ENCODE measurements around the gene EBF4. TPM values are rescaled to one million over a fixed set of nuclear protein-coding genes. Genes with fewer than 3 reads are reported as not detected.

The EBF4 gene
- total RNA-seq, 1 donor from 2014 or later, result 24.6 TPM

DNA sequence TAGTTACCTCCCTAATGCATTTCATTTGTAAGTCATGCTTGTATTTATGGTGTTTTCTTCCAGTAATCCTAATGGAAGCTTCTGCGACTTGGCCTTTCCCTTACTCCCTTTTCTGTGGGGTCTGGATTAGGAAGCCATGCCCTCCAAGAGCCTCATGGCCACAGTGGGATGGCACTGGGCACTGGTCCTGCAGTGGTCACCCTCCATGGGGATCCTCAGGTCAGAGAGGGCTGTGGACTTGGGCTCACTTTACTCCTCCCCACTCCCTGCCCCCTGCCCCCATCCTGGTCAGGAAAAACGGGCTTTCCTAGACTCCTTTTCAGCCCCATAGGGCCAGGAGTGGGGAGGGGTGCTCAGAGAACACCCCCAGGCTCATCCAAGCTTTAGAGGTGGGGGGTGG is 49.9 kb downstream of the EBF4 start:
- Mint-ChIP-seq H3K36me3 (ENCODE audit: low read depth) (no peaks in the 10 kb centered on the region), H3K27ac (ENCODE audit: unreplicated experiment) (no peak overlapping the region), H3K9me3 (no peaks in the 10 kb centered on the region), H3K27me3 (ENCODE audit: low read depth) (peaks cover 74% of the 10 kb centered on the region), H3K4me3 (no peak overlapping the region), H3K4me1 (no peaks in the 10 kb centered on the region)
- TF ChIP-seq, protein P1, sequence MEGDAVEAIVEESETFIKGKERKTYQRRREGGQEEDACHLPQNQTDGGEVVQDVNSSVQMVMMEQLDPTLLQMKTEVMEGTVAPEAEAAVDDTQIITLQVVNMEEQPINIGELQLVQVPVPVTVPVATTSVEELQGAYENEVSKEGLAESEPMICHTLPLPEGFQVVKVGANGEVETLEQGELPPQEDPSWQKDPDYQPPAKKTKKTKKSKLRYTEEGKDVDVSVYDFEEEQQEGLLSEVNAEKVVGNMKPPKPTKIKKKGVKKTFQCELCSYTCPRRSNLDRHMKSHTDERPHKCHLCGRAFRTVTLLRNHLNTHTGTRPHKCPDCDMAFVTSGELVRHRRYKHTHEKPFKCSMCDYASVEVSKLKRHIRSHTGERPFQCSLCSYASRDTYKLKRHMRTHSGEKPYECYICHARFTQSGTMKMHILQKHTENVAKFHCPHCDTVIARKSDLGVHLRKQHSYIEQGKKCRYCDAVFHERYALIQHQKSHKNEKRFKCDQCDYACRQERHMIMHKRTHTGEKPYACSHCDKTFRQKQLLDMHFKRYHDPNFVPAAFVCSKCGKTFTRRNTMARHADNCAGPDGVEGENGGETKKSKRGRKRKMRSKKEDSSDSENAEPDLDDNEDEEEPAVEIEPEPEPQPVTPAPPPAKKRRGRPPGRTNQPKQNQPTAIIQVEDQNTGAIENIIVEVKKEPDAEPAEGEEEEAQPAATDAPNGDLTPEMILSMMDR (conservative IDR thresholded peaks at IDR 0.05), result no peak
- no peak for DNase-seq (ENCODE audit: low read depth, low spot score)

DNA sequence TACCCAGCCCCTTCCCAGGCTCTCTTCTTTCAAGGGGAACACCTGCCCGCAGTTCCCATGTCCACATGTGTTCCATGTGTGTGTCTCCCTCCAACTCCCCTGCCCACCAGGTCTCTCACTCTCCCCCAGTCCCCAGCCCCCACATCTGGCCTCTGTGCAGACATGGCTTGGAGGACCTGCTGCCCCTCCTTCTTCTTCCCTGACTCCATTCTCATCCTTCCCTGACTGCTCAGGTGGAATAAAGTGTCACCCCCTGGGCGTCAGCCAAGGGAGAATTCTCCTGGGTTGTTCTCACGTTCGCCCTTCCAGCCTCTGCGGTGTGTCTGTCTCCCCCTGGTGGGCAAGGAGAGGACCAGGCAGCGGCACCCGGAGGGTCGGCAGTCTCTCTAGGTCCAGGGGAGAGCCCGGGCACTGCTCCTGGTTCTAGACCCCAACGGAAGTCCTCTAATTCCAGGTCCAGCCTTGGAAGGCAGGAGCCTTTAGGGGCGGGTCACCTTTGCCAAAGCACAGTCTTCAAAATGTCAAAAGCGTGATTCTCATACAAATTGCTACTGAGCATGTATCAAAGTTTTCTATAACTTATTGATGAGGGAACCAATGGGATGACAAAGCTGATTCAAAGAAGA is 50.5 kb downstream of the EBF4 start:
- DNase-seq (ENCODE audit: low read depth, low spot score), result peak; percentile 78
- TF ChIP-seq, protein P1 (conservative IDR thresholded peaks at IDR 0.05), result peak; percentile 85
- H3K27ac Mint-ChIP-seq (ENCODE audit: unreplicated experiment), result no peak overlapping the region
- no peak overlapping the region for H3K4me3 Mint-ChIP-seq
- H3K36me3 Mint-ChIP-seq (ENCODE audit: low read depth), result peaks cover under 1% of the 10 kb centered on the region
- H3K9me3 Mint-ChIP-seq, result no peaks in the 10 kb centered on the region
- peaks cover 80% of the 10 kb centered on the region for H3K27me3 Mint-ChIP-seq (ENCODE audit: low read depth)
- H3K4me1 Mint-ChIP-seq, result no peaks in the 10 kb centered on the region

GRCh38 chr20:2745060-2745910 is 52.7 kb downstream of the EBF4 start:
- TF ChIP-seq, protein P1 (conservative IDR thresholded peaks at IDR 0.05), result no peak
- Mint-ChIP-seq H3K27me3 (ENCODE audit: low read depth) (peaks cover 96% of the 10 kb centered on the region), H3K4me3 (no peak overlapping the region), H3K27ac (ENCODE audit: unreplicated experiment) (no peak overlapping the region), H3K9me3 (no peaks in the 10 kb centered on the region), H3K4me1 (peaks cover 4% of the 10 kb centered on the region), H3K36me3 (ENCODE audit: low read depth) (peaks cover 2% of the 10 kb centered on the region)
- no peak for DNase-seq (ENCODE audit: low read depth, low spot score)

DNA sequence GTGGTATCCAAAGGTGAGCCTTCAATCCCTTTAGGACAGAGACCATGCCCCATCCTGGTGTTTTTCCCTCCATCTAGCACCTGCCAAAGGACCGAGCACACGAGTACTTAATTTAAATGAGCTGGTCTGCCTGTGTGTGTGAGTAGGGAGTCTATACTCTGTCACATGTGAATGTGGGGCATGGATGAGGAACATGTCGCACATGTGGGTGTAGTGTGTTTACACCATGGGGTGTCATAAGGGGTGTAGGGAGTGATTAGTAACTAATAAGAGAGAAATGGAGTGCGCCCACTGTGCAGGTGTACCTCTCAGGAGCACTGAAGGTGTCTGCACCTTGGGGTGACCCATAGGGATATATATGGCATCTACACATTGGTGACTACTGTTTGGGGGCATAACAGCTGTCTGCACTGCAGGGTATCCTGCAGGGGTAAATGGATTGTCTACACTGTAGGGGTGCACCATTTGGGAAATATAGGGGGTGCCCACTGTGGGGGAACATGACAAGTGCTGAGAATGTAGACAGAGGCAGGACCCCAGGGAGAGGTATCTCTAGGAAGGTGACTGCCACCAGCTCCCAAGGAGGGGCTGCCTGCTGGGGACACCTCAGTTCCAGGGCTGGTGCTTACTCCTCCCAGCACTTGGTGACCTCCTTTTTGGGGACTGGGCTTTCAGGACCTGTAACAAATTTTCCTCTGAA is 53.5 kb downstream of the EBF4 start:
- no peak overlapping the region for H3K27ac Mint-ChIP-seq (ENCODE audit: unreplicated experiment)
- H3K9me3 Mint-ChIP-seq, result no peaks in the 10 kb centered on the region
- peaks cover 12% of the 10 kb centered on the region for H3K4me1 Mint-ChIP-seq
- no peak for DNase-seq (ENCODE audit: low read depth, low spot score)
- TF ChIP-seq, protein P1 (conservative IDR thresholded peaks at IDR 0.05), result no peak
- peaks cover 96% of the 10 kb centered on the region for H3K27me3 Mint-ChIP-seq (ENCODE audit: low read depth)
- no peak overlapping the region for H3K4me3 Mint-ChIP-seq
- H3K36me3 Mint-ChIP-seq (ENCODE audit: low read depth), result peaks cover 7% of the 10 kb centered on the region

DNA sequence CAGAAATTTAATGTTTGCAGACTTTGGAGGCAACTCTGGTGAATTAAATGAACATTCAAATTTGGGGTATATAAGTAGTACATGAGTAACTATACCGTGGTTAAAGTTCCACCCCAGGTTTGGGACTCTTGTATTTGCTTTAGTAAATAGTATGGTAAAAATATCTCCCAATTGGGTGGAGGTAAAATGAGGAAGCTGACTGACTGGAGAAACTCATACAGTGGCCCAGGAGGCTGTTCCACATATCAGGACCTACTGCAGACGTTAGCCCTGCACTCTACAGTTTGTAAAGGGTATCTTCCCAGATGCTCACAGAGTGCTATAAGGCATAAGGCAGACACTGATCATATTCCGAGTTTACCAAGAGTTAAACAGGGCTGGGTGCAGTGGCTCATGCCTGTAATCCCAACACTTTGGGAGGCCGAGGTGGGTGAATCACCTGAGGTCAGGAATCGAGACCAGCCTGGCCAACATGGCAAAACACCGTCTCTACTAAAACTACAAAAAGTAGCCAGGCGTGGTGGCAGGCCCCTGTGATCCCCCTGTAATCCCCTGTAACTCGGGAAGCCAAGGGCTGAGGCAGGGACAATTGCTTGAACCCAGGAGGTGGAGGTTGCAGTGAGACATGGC is 54.2 kb downstream of the EBF4 start:
- Mint-ChIP-seq H3K27ac (ENCODE audit: unreplicated experiment) (no peak overlapping the region), H3K4me3 (no peak overlapping the region), H3K36me3 (ENCODE audit: low read depth) (peaks cover 7% of the 10 kb centered on the region), H3K9me3 (no peaks in the 10 kb centered on the region), H3K27me3 (ENCODE audit: low read depth) (peaks cover 94% of the 10 kb centered on the region), H3K4me1 (peaks cover 13% of the 10 kb centered on the region)
- no peak for DNase-seq (ENCODE audit: low read depth, low spot score)
- TF ChIP-seq, protein P1 (conservative IDR thresholded peaks at IDR 0.05), result no peak
